ENCODE measurements around the gene DLGAP4. TPM values are rescaled to one million over a fixed set of nuclear protein-coding genes. Genes with fewer than 3 reads are reported as not detected.
"Not testable (repeated sequence)": the region's sequence is repeated elsewhere in the genome, so short reads cannot be mapped to it uniquely, and the experiment has no call there.

DLGAP4 gene
- total RNA-seq, 1 donor from 2014 or later: 83.1 TPM

GRCh38 chr20:36468149-36469000 is 162.2 kb downstream of the DLGAP4 start:
- no peak for DNase-seq (ENCODE audit: low spot score)

GRCh38 chr20:36469973-36470372 is 163.8 kb downstream of the DLGAP4 start:
- DNase-seq (ENCODE audit: low spot score): no peak

GRCh38 chr20:36471885-36472636 is 165.9 kb downstream of the DLGAP4 start:
- DNase-seq (ENCODE audit: low spot score): no peak

- DNase-seq (ENCODE audit: low spot score): no peak
These were observed 166.5 kb downstream of the DLGAP4 start for GRCh38 chr20:36472637-36473090.

GRCh38 chr20:36473164-36473563 is 167.0 kb downstream of the DLGAP4 start:
- no peak for DNase-seq (ENCODE audit: low spot score)

- DNase-seq (ENCODE audit: low spot score): no peak
These were observed 168.4 kb downstream of the DLGAP4 start for GRCh38 chr20:36474563-36474962.

GRCh38 chr20:36475054-36475453 is 168.9 kb downstream of the DLGAP4 start:
- DNase-seq (ENCODE audit: low spot score): not testable (repeated sequence)

GRCh38 chr20:36477475-36477874 is 171.3 kb downstream of the DLGAP4 start:
- DNase-seq (ENCODE audit: low spot score): no peak

GRCh38 chr20:36478137-36478905 is 172.2 kb downstream of the DLGAP4 start:
- DNase-seq (ENCODE audit: low spot score): no peak

- DNase-seq (ENCODE audit: low spot score): no peak
These were observed 173.8 kb downstream of the DLGAP4 start for GRCh38 chr20:36479938-36480337.

GRCh38 chr20:36480456-36481048 is 174.4 kb downstream of the DLGAP4 start:
- no peak for DNase-seq (ENCODE audit: low spot score)

GRCh38 chr20:36481380-36482043 is 175.4 kb downstream of the DLGAP4 start:
- DNase-seq (ENCODE audit: low spot score): no peak

- no peak for DNase-seq (ENCODE audit: low spot score)
These were observed 175.9 kb downstream of the DLGAP4 start for GRCh38 chr20:36482044-36482473.

- DNase-seq (ENCODE audit: low spot score): no peak
These were observed 177.2 kb downstream of the DLGAP4 start for GRCh38 chr20:36483209-36483918.

- DNase-seq (ENCODE audit: low spot score): no peak
These were observed 178.0 kb downstream of the DLGAP4 start for GRCh38 chr20:36483919-36484808.

- no peak for DNase-seq (ENCODE audit: low spot score)
These were observed 179.1 kb downstream of the DLGAP4 start for GRCh38 chr20:36485286-36485685.

- DNase-seq (ENCODE audit: low spot score): no peak
These were observed 180.9 kb downstream of the DLGAP4 start for GRCh38 chr20:36487069-36487468.

- no peak for DNase-seq (ENCODE audit: low spot score)
These were observed 184.1 kb downstream of the DLGAP4 start for GRCh38 chr20:36490191-36490590.
